Endothelial cell of umbilical vein (primary cell): ENCODE measurements around the gene BPIFA2. TPM values are rescaled to one million over a fixed set of nuclear protein-coding genes. Genes with fewer than 3 reads are reported as not detected.

Source experiments
- BruUV-seq: library from RNA; stranded (reverse); fragments of 400-500 nt; replicated peaks from 2 replicates; lab custom pipeline; 2021; lab: Mats Ljungman, UMichigan
- CTCF ChIA-PET: fragments of 300-600, 350-600 bp; sonication (Branson Sonifier 250); formaldehyde crosslinking; loops from one replicate; lab custom pipeline; 2021; ENCODE audit warnings: antibody characterized with exemption, inconsistent platforms; lab: Charles Lee
- POLR2A ChIA-PET: fragments of 300-600, 350-600 bp; sonication (Branson Sonifier 250); formaldehyde crosslinking; loops from one replicate; lab custom pipeline; 2021; ENCODE audit warnings: antibody characterized with exemption, inconsistent platforms; lab: Charles Lee
- DNase-seq: peaks from one replicate; pipeline ENCODE4 v3.0.0-alpha.2; 2011; ENCODE audit warnings: low read depth, low spot score
- FAIRE-seq: peaks from 2 replicates; lab custom pipeline; 2011; peaks lifted over from hg19 to GRCh38; lab: Jason Lieb, UNC
- H2AFZ ChIP-seq: 2 replicates; pipeline ENCODE4 v1.6.0; 2012; ENCODE audit warnings: low read depth, low read length, control low read depth, inconsistent platforms
- H3K27ac ChIP-seq: 2 replicates; pipeline ENCODE4 v1.5.1; 2011; ENCODE audit warnings: low read depth, mild to moderate bottlenecking, control low read depth, low read length, moderate library complexity; ENCODE audit not compliant: insufficient read depth
- H3K27me3 ChIP-seq, 2 experiments: 2 replicates each; pipeline versions ENCODE4 v1.6.0 to v1.6.1; 2011; ENCODE audit warnings: low read length in 2 of 2, mixed read lengths in 1 of 2; ENCODE audit not compliant: control insufficient read depth in 2 of 2, insufficient read depth in 2 of 2
- H3K36me3 ChIP-seq, 2 experiments: 2 replicates in 1 of 2; 3 replicates in 1 of 2; pipeline ENCODE4 v1.5.1; 2011; ENCODE audit warnings: low read length in 2 of 2, mild to moderate bottlenecking in 1 of 2, moderate library complexity in 1 of 2; ENCODE audit not compliant: control insufficient read depth in 2 of 2, insufficient read depth in 2 of 2; ENCODE audit errors: extremely low read depth in 1 of 2
- H3K4me1 ChIP-seq: 3 replicates; pipeline ENCODE4 v1.5.1; 2011; ENCODE audit warnings: mild to moderate bottlenecking, low read length; ENCODE audit not compliant: control insufficient read depth, insufficient read depth; ENCODE audit errors: extremely low read depth
- H3K4me2 ChIP-seq: 2 replicates; pipeline ENCODE4 v1.6.1; 2011; ENCODE audit warnings: low read length, control low read depth, mixed read lengths; ENCODE audit not compliant: insufficient read depth
- H3K4me3 ChIP-seq, 3 experiments: fragments of 200-600 bp in 1 of 3; sonication (generic), shearing (Covaris generic) in 1 of 3; replicated peaks in 1 of 3; 2 replicates each; pipeline ENCODE4 v1.5.1; 2011 to 2016; ENCODE audit warnings: control low read depth in 3 of 3, low read length in 3 of 3, mild to moderate bottlenecking in 2 of 3, inconsistent platforms in 1 of 3, low read depth in 1 of 3, moderate library complexity in 1 of 3; ENCODE audit not compliant: insufficient read depth in 1 of 3
- H3K79me2 ChIP-seq: 2 replicates; pipeline ENCODE4 v1.6.0; 2012; ENCODE audit warnings: low read length, inconsistent platforms; ENCODE audit not compliant: control insufficient read depth, insufficient read depth
- H3K9ac ChIP-seq: replicated peaks from 2 replicates; pipeline ENCODE3; 2011; ENCODE audit warnings: low read length, control low read depth; ENCODE audit not compliant: insufficient read depth; ENCODE audit errors: extremely low read depth
- H3K9me1 ChIP-seq: replicated peaks from 3 replicates; pipeline ENCODE4 v1.6.0; 2011; ENCODE audit warnings: mild to moderate bottlenecking, low read length; ENCODE audit not compliant: control insufficient read depth, insufficient read depth; ENCODE audit errors: extremely low read depth
- H3K9me3 ChIP-seq: replicated peaks from 2 replicates; pipeline ENCODE4 v1.5.1; 2012; ENCODE audit warnings: low read length, inconsistent platforms; ENCODE audit not compliant: control insufficient read depth, insufficient read depth
- H4K20me1 ChIP-seq: replicated peaks from 2 replicates; pipeline ENCODE3; 2011; ENCODE audit warnings: mild to moderate bottlenecking, low read length; ENCODE audit not compliant: control insufficient read depth, insufficient read depth; ENCODE audit errors: extremely low read depth
- CTCF ChIP-seq, 2 donors: IDR thresholded peaks; 1 replicate in 1 of 2; 2 replicates in 1 of 2; pipeline ENCODE4 v1.5.1; 2011; ENCODE audit warnings: low read length in 2 of 2, mild to moderate bottlenecking in 2 of 2, moderate library complexity in 2 of 2, control low read depth in 1 of 2, inconsistent platforms in 1 of 2, low read depth in 1 of 2; ENCODE audit not compliant: insufficient read depth in 1 of 2; ENCODE audit errors: extremely low read depth in 1 of 2
- EZH2 ChIP-seq: IDR thresholded peaks from 2 replicates; pipeline ENCODE4 v1.6.1; 2012; ENCODE audit warnings: borderline replicate concordance, low read depth, mild to moderate bottlenecking, moderate library complexity, low read length, inconsistent platforms; ENCODE audit not compliant: severe bottlenecking
- FOS ChIP-seq: IDR thresholded peaks from 2 replicates; pipeline ENCODE4 v1.6.1; 2011; ENCODE audit warnings: mild to moderate bottlenecking, low read length, moderate library complexity, borderline replicate concordance; ENCODE audit not compliant: insufficient read depth
- GATA2 ChIP-seq: IDR thresholded peaks from 2 replicates; pipeline ENCODE4 v1.7.0; 2011; ENCODE audit warnings: low read depth, mild to moderate bottlenecking, moderate library complexity, mixed read lengths, low read length; ENCODE audit not compliant: insufficient read length, insufficient read depth
- JUN ChIP-seq: IDR thresholded peaks from 2 replicates; pipeline ENCODE4 v1.6.1; 2011; ENCODE audit warnings: borderline replicate concordance, low read depth; ENCODE audit not compliant: insufficient read length, insufficient read depth
- MYC ChIP-seq: IDR thresholded peaks from one replicate; pipeline ENCODE4 v1.6.1; 2011; ENCODE audit warnings: mild to moderate bottlenecking, low read depth, low read length
- POLR2A ChIP-seq: IDR thresholded peaks from 2 replicates; pipeline ENCODE4 v1.6.1; 2012; ENCODE audit warnings: low read depth, mild to moderate bottlenecking, control low read depth, low read length
- POLR2AphosphoS5 ChIP-seq: IDR thresholded peaks from 2 replicates; pipeline ENCODE4 v1.6.1; 2012; ENCODE audit warnings: low read depth, mild to moderate bottlenecking, control low read depth, low read length, moderate library complexity; ENCODE audit not compliant: insufficient read depth
- dilution Hi-C: fragments of 300-500 bp; cut with MboI; formaldehyde crosslinking; loops from one replicate; pipeline ENCODE4 v1.15.0; 2019; ENCODE audit warnings: low sequenced_read_pairs; ENCODE audit not compliant: extremely low pct_ligation_motif_present
- intact Hi-C: fragments of 100-400 bp; cut with micrococcal nuclease; formaldehyde crosslinking; loops from one replicate; pipeline ENCODE4 v1.10.0; 2022
- polyA plus RNA-seq, 4 experiments: library from polyadenylated mRNA; depleted of rRNA in 3 of 4; stranded (reverse) in 3 of 4; unstranded in 1 of 4; fragments of >200 nt; gene quantifications; 2 replicates each; pipeline versions ENCODE4 v1.2.1 to v1.2.3, GENCODE V29; 2011 to 2012; ENCODE audit warnings: missing spikeins in 1 of 4
- total RNA-seq: library from RNA; stranded (reverse); gene quantifications from 2 replicates; pipeline ENCODE4 v1.2.3, GENCODE V29; 2021
- TF ChIP-seq, protein P1 (sequence below): IDR thresholded peaks from 2 replicates; pipeline ENCODE4 v1.6.1; 2011; ENCODE audit not compliant: insufficient read depth, insufficient read length

BPIFA2 gene
- total and polyA plus RNA-seq, 2 donors (not counting 3 experiments of a cell fraction or from before 2014, with no cell fraction given) = not detected

DNA sequence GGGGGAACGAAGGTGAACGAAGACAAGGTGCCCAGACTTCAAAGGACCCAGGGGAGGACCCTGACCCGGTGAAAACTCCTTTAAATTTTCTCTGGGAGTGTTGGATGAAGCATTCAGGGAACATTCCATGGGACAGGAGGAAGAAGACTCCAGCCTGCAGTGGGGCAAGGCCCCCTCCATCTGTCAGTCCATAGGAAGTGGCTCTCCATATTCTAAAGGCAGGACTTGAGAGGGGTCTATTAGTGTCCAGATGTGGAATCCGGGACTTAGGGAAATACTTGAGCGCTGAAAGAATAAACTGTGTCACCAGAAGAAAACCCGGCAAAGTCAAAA is 3.2 kb upstream of the BPIFA2 start:
- Histone ChIP-seq H4K20me1 (no peaks in the 10 kb centered on the region), H3K9me3 (no peaks in the 10 kb centered on the region), H3K4me1 (no peaks in the 10 kb centered on the region), H2AFZ (no peak overlapping the region), H3K79me2 (no peaks in the 10 kb centered on the region), H3K9me1 (no peaks in the 10 kb centered on the region), H3K36me3 (no peaks in the 10 kb centered on the region), H3K4me3 (no peak overlapping the region), H3K27me3 (no peaks in the 10 kb centered on the region), H3K9ac (no peak overlapping the region), H3K27ac (no peak overlapping the region), H3K4me2 (no peak overlapping the region)
- no TSS peak for BruUV-seq
- TF ChIP-seq POLR2AphosphoS5 (no peak), JUN (no peak), EZH2 (no peak), MYC (no peak), GATA2 (no peak), POLR2A (no peak)
- TF ChIP-seq, protein P1, sequence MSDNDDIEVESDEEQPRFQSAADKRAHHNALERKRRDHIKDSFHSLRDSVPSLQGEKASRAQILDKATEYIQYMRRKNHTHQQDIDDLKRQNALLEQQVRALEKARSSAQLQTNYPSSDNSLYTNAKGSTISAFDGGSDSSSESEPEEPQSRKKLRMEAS = no peak
- ChIA-PET CTCF (interaction anchor here (1.3 kb wide), 1 partner anchor 10 kb away, joined by 4 read pairs; no protein-coding TSS in a partner anchor), POLR2A (no interaction called here)
- DNase-seq (no peak), FAIRE-seq (no peak)
- intact Hi-C loops = no loop called here
- dilution Hi-C loops = no loop called here

- no peaks in the 10 kb centered on the region for H3K9me1 ChIP-seq
- ChIA-PET CTCF (no interaction called here), POLR2A (no interaction called here)
- H2AFZ ChIP-seq = no peak overlapping the region
- H3K4me2 ChIP-seq = no peak overlapping the region
- dilution Hi-C loops = no loop called here
- H3K79me2 ChIP-seq = no peaks in the 10 kb centered on the region
- no peak for TF ChIP-seq GATA2
- TF ChIP-seq POLR2A = no peak
- no peak for TF ChIP-seq MYC
- TF ChIP-seq POLR2AphosphoS5 = no peak
- no peak for TF ChIP-seq JUN
- TF ChIP-seq EZH2 = no peak
- no peak for TF ChIP-seq FOS
- TF ChIP-seq, protein P1 = no peak
- no peak for TF ChIP-seq CTCF (IDR thresholded peaks at IDR 0.05; ENCODE audit: extremely low read depth in 1 of 2, insufficient read depth in 1 of 2, low read depth in 1 of 2, low read length in 2 of 2)
- H3K27ac ChIP-seq = no peak overlapping the region
- no peak overlapping the region for H3K9ac ChIP-seq
- BruUV-seq = no TSS peak
- H3K4me3 ChIP-seq = no peak overlapping the region
- no peaks in the 10 kb centered on the region for H3K9me3 ChIP-seq
- FAIRE-seq (no peak), DNase-seq (no peak)
- H3K27me3 ChIP-seq = no peaks in the 10 kb centered on the region
- intact Hi-C loops = no loop called here
- H3K36me3 ChIP-seq = no peaks in the 10 kb centered on the region
- H3K4me1 ChIP-seq = no peaks in the 10 kb centered on the region
- no peaks in the 10 kb centered on the region for H4K20me1 ChIP-seq
Measured at GRCh38 chr20:33165416-33166055, 2.4 kb upstream of the BPIFA2 start.
